NCI-H526 (cell line): ENCODE data around the gene CAMKMT.
"Not testable (repeated sequence)": the region's sequence is repeated elsewhere in the genome, so short reads cannot be mapped to it uniquely, and the experiment has no call there.

Experiments
- DNase-seq, 2 experiments: peaks; one replicate each; lab custom pipeline; 2025; lab: John Stamatoyannopoulos, UW

Gene CAMKMT

DNA sequence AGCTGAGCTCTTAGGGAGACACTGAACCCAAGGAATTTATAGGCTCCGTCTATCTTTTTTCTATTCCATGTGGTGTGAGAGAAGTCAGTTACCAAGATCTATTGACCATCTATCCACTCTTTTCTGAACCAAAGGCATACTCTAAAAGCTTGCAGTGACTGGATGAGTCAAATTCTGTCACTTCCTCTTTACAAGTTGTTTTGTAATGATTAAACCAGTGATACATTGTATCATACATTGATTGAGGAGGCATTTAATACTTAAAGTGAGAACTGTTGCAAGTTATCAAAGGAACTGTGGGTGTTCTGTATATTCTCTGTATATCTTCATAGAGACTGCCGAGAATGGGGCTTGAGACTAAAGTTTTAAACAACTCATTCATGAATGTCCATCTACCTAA is 188.8 kb downstream of the CAMKMT start:
- no peak for DNase-seq

DNA sequence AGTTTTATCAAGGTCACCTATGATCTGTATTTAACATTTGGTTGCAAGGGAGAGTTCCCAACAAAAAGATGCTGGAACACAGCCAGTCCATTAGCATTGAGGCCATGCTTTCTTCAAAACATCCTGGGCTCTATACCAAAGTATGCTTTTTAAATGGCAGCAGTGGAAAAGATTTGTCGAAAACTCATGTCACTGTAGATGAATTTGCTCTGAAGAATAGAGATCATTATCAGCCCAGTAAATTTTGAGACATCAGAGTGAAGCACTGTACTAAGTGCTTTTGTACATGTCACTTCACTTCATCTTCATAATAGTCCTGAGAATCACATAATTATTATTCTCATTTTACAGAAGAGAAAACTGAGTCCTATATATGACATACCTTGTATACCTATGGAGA is 189.8 kb downstream of the CAMKMT start:
- no peak for DNase-seq

DNA sequence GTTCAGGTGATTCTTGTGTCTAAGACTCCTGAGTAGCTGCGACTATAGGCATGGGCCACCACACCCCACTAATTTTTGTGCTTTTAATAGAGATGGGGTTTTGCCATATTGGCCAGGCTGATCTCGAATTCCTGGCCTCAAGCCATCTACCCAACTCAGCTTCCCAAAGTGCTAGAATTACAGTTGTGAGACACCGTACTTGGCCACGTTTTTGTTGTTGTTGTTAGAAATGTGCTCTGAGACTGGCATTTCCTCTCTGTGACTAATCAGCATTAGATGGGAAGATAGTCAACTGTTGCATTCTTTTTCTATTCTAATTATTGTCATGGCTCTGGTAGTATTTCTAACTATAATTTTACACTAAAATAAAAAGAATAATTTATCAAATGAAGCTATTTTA is 191.7 kb downstream of the CAMKMT start:
- DNase-seq: no peak

DNA sequence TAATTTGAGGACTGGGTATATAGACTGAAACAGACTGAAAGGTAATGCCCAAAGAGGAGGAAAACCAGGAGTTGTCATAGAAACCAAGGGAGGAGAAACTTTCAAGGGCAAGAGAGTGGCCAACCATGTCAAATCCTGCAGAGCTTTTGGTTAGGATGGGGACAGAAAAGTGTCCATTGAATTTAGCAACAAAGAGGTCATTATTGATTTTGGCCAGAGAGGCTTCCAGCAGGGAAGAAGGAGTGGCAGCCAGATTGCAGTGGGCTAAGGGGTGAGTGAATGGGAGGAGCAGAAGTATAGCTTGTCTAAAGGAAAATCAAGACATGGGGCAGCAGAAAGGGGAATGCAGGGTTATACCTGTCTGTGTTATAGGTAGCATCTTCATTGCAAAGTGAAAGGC is 194.0 kb downstream of the CAMKMT start:
- no peak for DNase-seq

DNA sequence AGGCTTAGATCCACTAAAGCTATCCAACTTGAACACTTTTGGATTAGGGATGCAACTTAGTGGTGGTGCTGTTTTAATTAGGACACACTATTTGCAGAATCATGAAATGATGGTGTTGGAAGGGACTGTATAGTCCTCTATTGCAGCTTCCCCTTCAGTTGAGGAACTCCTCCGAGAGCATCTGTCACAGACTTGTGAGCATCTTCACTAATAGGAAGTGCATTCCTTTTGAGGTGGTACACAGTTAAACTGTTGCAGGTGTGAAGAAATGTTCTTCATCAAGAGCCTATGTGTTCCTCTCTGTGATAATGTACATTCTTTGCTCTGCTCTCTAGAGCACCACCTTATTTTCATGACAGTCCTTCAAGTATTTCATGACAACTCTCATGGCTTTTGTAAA is 197.4 kb downstream of the CAMKMT start:
- DNase-seq: no peak

DNA sequence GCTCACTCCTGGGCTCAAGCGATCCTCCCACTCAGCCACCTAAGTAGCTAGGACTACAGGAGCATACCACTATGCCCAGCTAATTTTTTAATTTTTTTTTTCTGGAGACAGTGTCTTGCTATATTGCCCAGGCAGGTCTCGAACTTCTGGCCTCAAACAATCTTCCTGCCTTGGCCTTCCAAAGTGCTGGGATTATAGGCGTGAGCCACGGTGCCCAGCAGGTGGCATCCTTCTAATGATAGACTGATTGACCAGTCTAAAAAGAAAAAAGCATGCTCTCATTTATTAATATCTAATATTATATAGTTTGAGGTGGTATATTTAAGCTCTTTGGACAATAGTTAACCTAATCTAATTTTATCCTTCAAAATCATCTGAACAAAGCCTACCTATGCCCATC is 198.6 kb downstream of the CAMKMT start:
- peak in 1 of 2 experiments; percentile 29 for DNase-seq

DNA sequence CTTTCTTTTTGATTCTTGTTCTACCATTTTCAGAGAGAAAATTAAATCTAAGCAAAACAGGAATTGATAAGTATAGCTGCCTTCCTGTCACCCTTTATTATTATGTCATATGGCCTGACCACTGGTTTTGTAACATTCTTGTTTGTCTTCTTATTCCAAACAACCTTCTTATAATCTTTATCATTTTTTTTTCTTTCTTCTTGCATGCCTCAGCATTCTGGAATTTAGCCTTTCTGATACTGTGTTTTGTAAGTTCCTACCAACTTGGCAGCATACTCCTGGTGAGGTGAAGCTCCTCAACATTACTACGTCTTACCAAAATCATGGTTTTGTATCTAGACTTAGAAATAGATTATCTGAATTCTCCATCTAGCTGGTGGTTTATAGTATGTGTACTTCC is 199.2 kb downstream of the CAMKMT start:
- no peak for DNase-seq

DNA sequence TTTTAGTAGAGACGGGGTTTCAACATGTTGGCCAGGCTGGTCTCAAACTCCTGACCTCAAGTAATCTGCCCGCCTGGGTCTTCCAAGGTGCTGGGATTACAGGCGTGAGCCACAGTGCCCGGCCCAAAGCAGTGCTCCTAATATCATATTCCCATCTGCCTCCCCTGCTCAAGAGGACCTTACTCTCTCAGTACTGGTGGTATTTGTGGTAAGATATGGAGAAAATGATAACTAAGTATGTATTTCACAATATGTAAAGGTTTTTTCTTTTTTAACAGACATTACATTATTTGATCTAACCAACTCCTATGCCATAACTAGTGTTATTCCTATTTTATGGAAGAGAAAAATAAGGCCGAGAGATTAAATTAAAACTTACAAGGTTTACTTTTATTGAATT is 201.0 kb downstream of the CAMKMT start:
- DNase-seq: no peak

DNA sequence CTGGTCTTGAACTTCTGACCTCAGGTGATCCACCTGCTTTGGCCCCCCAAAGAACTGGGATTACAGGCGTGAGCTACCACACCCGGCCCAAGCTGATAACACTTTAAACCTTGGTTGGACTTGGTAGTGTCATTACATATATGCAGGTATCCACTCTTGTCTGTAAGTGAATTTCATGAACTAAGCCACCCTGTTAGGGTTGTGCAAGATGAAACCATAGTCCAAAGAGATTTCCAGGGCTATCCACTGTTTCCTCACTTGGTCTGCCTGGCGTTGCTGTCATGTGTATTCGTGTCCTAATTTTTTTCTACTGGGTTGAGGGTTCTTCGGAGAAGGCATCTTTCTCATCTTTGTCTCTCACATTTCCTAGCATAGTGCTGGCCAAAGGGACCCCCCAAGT is 203.0 kb downstream of the CAMKMT start:
- no peak for DNase-seq

DNA sequence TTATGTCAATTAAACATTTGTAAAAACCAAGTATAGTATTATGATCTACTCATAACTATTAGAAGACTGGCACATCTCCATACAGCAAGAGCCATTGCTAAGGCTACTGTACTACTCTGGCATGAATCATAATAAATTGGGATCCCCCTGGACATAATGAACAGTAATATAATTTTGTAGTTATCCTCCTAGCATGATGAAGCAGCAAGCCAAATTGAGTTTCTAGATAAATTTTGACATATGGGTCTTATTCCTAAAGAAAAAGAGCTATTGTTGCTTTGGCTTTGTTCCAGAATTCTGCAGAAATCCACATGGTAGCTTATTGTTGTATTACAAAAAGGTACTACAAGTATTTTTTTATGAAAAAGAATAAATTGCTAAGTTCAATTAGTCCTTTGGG is 204.3 kb downstream of the CAMKMT start:
- DNase-seq: no peak

DNA sequence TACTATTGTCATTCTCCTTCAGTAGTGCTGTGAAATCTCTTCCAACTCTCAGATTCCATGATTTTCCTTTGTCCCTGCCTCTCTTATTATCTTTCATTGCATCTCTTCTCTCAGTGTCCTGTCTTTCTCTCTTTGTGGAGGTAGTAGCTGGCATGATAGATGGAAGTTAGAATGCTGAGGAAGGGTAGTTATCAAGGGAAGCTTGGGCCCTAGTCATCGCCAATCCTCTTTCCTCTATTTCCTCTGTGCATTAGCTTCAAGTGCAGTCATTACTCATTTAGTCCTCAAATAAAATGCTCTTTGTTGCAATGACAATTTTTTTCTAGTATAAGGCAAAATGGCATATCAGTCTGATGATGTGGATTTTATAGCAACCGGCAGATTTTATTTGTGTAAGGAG is 207.7 kb downstream of the CAMKMT start:
- DNase-seq: peak in 1 of 2 experiments; percentile 20

DNA sequence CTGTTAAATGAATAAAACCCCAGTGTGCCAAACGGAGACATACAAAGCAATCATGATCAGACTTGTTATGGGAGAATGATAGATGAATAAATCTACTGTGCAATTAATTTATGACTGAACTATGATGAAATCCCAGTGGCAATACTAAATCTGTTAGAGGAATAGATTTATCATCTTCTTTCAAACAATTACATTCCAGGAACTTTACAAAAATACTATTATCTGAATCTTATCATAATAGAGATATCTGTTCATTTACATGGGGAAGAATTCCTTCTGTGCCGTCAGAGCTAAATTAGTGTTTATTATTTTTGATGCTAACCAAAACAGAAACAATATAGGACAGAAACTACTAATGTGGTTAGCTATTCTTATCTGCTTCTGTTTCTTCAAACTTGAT is 208.5 kb downstream of the CAMKMT start:
- DNase-seq: no peak

DNA sequence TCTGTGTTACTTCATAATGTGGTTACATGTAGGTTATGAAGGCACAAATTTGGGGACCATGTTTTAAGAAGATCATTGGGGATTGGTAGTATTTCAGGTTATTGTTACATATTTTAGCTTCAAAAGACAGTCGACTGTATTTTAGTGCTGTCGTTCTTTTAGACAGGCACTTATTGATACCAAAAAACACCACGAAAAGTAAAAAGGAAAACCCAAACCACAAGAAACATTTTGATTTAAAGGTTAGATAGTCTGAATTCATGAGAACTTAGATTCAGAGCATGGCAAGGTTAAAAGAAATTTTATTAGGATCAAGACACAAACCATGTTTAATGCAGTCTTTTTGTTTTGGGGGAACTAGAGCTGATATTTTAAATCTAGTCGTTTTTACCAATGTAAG is 209.0 kb downstream of the CAMKMT start:
- DNase-seq: no peak

DNA sequence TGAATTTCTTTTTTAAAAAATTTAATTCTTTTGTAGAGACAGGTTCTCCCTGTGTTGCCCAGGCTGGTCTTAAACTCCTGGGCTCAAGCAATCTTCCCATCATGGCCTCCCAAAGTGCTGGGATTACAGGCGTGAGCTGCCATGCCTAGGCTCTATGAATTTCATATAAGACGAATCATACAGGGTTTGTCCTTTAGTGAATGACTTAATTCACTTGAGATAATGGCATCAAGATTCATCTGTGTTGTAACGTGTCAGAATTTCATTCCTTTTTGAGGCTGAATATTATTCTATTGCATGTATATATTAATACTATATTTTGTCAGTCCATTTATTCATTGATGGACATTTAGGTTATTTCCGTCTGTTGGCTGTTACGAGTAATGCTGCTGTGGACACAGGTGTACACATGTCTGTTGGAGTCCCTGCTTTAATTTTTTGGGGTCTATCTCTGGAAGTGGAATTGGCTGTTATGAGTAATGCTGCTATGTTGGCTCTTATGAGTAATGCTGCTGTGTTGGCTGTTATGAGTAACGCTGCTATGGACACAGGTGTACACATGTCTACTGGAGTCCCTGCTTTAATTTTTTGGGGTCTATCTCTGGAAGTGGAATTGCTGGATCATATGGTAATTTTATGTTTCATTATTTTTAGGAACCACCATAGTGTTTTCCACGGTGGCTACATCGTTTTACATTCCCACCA is 210.6 kb downstream of the CAMKMT start:
- peak in 1 of 2 experiments; percentile 33 for DNase-seq

DNA sequence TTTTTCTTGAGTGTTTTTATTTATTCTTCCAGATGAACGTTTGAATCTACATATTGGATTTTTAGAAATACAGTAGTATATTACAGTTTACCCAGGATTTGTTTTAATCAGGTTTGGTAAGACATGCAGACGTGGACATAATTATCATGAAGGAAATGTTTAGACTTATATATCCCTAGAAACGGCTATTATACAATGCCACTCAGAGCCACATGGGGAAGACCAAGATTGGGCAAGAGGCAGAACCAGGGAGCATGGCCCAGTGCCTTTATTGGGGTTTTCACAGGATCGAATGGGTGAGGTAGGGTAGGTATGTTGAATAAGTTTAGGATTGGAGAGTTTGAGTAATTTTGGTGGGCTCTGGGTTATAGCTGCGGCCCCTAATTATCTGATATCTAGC is 212.2 kb downstream of the CAMKMT start:
- DNase-seq: no peak

DNA sequence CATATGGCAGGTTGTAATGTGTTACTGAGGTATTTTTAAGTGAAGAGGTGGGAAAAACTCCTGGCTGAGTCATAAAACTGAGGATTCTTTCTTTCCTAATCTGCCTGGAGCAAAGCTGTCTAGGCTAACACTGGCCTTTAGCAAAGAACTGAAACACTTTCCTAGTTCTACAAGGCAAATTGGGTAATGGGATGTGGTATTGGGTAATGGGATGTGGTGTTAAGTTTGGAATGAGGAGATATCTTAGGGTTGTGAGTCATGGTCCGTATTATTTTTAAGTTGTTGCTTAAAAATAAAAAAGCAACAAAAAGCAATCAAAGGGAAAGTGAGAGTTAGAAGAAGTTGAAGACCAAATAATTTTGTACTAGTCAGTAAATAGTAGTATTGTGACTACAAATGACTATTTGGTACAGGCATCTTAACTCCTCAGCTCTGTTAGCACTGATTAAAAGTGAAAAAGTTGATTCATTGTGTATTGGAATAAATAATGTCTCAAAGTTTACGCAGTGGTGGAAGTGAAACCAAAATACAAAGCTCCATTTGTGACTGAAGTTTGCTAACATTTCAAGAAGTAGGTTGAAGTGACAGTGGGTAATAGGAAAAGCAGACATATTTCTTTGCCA is 216.8 kb downstream of the CAMKMT start:
- no peak for DNase-seq

DNA sequence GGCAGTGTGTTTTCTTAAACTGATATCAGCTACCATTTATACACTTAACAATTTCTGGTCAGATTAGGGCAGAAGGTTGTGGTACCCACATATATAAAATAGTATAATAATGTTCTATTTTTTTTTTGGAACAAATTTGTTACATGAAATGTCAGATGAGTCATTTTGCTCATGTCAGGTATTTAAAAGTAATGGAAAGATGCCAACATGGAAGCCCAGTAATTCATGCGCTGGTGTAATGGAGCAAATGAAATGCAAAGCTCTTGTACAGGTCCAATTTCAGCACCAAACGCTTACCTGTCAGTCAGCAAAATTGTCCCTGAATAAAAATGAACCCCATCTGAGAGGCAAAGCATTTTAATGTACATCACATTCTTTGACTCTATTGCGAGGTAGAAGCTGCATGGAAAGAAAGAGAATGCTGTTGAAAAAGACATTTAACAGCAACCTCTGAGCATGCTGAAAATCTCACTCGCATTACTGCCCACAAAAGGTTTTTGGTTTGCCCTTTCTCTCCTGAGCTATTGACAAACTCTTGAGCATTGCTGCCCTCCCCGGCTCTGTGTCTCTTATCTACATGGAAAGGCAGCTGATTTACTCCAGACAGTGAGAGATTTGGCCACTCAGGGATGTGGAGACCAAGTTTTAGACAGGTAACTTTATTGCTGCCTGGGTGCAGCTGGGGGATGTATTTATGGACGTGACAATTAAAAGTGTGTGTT is 217.5 kb downstream of the CAMKMT start:
- DNase-seq: no peak

DNA sequence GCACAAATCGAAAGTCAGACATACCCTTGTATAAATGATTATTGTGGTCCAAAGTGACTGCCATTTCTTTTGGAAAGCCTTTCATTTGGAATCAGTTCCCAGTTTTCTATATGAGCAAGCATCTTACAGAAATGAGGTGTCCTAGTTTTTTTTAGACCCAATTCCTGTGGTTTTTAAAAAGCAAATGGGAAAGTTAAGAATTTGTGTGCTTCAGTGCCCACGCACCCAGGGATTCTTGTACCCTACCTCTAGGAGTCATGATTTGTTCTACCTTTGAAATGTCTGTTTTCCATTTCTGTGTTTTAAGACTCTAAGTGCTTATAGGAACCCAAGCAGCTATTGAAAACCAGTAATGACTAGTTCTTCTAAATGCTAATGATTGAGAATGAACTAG is 218.1 kb downstream of the CAMKMT start:
- DNase-seq: no peak

DNA sequence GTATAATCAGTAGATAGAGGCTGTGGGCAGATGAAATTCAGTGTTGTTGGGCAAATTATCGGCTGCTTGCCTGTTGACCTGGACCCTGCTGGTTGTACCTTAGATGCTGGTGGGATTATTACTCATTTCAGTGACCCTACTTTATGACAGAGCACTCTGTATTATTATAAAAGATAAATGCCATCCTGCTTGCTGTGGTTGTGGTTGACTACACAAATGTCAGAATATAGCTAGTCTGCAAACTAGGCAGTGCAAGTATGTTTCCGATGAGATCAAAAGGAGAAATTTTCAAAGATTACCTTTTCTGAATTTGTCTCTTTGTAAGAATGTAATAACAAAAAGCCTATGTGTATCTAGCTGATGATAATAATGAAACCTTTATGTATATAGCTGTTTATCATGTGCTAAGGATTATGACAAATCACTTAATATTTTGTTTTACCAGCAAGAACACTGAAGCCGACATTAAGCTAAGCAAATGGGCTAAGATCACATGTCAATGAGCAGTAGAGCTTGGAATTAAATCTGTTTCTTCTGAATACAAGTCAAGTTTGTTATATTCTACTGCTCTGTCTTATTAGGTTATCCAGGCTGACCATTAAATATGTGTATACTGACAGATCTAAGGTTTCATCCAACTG is 219.2 kb downstream of the CAMKMT start:
- DNase-seq: no peak

DNA sequence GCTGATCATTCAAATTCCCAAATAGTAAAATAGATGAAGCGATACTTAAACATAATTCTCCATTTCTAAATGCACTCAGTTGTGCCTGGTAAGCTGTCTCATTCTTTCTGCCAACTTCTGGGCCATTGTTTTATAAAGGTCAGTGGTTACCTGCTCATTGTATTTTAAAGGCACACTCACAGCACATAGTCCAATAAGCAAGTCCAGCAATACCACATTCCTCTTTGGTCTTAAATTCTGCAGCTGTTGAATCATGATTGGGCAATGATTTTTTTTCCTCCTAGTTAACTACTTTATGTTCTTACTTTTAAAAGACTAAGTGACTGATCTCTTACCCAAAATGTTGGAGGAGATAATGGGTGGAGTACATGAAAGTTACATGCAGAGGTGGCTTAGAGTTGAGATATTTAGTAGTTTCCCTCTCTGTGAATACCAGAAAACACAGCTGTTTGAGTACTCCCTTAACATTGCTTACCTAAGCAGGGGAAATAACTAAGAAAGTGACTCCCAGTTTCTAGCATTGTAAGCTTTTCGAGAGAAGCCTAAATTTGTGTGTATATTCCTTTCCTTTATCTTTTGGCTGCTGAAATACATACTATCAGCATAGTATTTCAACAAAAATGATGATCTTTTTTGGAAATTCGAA is 220.7 kb downstream of the CAMKMT start:
- no peak for DNase-seq

DNA sequence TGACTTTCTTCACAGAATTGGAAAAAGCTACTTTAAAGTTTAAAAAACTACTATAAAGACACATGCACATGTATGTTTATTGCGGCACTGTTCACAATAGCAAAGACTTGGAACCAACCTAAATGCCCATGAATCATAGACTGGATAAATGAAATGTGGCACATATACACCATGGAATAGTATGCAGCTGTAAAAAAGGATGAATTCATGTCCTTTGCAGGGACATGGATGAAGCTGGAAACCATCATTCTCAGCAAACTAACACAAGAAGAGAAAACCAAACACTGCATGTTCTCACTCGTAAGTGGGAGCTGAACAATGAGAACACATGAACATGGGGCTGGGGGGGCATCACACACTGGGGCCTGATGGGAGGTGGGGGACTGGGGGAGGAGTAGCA is 233.9 kb downstream of the CAMKMT start:
- DNase-seq: not testable (repeated sequence)

DNA sequence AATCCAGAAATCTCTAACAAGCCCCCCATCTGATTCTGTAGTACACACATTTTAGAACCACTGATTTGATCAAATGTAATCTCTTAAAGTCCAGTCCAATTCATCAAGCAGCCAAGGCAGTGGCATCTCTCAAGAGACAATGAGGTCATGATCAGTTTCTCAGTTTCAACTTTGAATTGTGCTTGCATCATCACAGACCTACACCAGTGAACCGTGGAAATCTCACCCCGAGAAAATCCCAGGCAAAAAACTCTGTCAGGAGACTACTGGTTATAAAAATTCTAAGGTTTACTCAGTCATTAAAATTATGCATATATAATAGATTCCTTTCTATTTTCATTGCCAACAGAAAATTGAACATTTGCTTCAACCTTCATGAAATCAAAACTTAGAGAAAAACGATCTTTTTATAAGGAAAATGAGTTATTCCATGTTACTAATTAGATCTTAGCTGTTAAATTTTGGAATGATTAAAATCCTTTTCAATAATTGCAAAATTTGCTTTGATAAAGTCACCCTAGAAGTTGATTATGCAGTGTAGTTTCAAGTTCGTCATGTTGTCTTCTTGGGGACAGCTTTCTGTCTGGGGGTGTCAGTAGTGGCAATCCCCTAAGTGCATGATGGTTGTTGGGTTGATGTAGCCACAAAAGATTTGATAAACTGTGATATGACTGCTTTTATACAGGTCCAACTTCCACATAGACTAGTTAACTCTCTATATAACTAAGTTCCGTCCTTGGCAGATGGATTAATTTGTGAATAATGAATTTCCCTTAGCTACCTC is 235.0 kb downstream of the CAMKMT start:
- no peak for DNase-seq
